Osteocyte (in vitro differentiated cells): Measurements from ENCODE around the gene LINGO3. TPM values are rescaled to one million over a fixed set of nuclear protein-coding genes. Genes with fewer than 3 reads are reported as not detected.

Experiments
- DNase-seq: peaks from one replicate; pipeline ENCODE4 v3.0.0; 2021; ENCODE audit warnings: mixed read lengths; ENCODE audit not compliant: unreplicated experiment; ENCODE audit errors: extremely low spot score
- H3K27ac Mint-ChIP-seq: one replicate; pipeline ENCODE4 v1.8.0; 2021; ENCODE audit warnings: mild to moderate bottlenecking, mixed read lengths; ENCODE audit not compliant: unreplicated experiment
- H3K27me3 Mint-ChIP-seq: one replicate; pipeline ENCODE4 v1.8.0; 2021; ENCODE audit warnings: mixed read lengths; ENCODE audit not compliant: unreplicated experiment
- H3K36me3 Mint-ChIP-seq: one replicate; pipeline ENCODE4 v1.8.0; 2021; ENCODE audit warnings: mixed read lengths; ENCODE audit not compliant: unreplicated experiment
- H3K4me1 Mint-ChIP-seq: one replicate; pipeline ENCODE4 v1.8.0; 2021; ENCODE audit warnings: mixed read lengths; ENCODE audit not compliant: unreplicated experiment
- H3K4me3 Mint-ChIP-seq: one replicate; pipeline ENCODE4 v1.8.0; 2021; ENCODE audit warnings: mild to moderate bottlenecking, moderate library complexity, mixed read lengths; ENCODE audit not compliant: unreplicated experiment
- H3K9me3 Mint-ChIP-seq: one replicate; pipeline ENCODE4 v1.8.0; 2021; ENCODE audit warnings: mixed read lengths; ENCODE audit not compliant: unreplicated experiment
- total RNA-seq: library from RNA; stranded (reverse); gene quantifications from 2 replicates; pipeline ENCODE4 v1.2.1, GENCODE V29; 2021
- TF ChIP-seq, protein P1 (sequence below): fragments of 200-600 bp; sonication (generic); IDR thresholded peaks from 2 replicates; pipeline ENCODE4 v1.5.0; 2021; ENCODE audit warnings: antibody characterized with exemption, mild to moderate bottlenecking, moderate library complexity

LINGO3 gene
- total RNA-seq, 1 donor from 2014 or later, result 0.54 TPM

DNA sequence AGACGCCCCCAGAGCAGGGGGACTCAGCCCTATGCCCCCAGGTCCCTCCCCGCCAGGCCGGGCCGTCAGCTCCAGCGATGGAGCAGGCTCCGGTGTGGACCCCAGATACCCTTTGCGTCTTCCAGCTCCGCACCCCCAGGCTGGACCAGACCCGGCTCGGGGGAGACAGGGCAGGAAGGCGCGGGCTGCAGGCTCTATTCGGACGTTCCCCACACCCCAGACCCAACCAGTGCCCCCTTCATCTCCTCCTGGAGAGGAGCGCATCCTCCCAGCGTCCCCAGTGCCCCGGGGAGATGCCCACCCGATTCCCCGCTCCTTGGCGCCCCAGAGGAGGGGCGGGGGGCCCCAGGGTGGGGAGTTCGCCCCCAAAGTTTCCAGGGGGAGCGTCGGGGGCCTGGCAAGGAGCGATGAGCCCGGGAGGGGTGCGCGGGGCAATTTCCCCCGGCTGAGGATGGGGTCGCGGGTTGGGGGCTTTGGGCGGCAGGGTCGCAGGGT, 389 bp downstream of the LINGO3 start:
- Mint-ChIP-seq H3K9me3 (no peaks in the 10 kb centered on the region), H3K4me1 (peaks cover 19% of the 10 kb centered on the region), H3K4me3 (no peak overlapping the region), H3K27ac (no peak overlapping the region), H3K36me3 (no peaks in the 10 kb centered on the region), H3K27me3 (peaks cover 9% of the 10 kb centered on the region)
- no peak for DNase-seq
- TF ChIP-seq, protein P1, sequence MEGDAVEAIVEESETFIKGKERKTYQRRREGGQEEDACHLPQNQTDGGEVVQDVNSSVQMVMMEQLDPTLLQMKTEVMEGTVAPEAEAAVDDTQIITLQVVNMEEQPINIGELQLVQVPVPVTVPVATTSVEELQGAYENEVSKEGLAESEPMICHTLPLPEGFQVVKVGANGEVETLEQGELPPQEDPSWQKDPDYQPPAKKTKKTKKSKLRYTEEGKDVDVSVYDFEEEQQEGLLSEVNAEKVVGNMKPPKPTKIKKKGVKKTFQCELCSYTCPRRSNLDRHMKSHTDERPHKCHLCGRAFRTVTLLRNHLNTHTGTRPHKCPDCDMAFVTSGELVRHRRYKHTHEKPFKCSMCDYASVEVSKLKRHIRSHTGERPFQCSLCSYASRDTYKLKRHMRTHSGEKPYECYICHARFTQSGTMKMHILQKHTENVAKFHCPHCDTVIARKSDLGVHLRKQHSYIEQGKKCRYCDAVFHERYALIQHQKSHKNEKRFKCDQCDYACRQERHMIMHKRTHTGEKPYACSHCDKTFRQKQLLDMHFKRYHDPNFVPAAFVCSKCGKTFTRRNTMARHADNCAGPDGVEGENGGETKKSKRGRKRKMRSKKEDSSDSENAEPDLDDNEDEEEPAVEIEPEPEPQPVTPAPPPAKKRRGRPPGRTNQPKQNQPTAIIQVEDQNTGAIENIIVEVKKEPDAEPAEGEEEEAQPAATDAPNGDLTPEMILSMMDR, result no peak

DNA sequence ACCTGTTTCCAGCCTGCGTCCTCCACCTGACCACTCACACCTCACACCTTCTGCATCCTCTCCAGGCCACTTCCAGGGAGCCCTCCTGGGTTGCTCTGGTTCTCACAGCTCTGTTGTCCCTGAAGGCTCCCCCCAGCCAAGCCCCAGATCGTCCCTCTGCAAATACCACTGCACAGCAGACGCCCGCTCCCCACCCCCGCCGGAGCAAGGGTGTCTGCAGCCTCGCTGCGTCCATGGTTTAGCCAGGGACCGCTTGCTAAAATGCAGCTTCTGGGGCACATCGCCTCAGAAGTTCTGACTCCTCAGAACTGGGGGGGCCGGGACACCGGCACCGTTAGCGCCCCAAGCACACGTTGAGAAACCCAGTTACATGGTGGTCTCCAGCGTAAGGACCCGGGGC, 983 bp downstream of the LINGO3 start:
- Mint-ChIP-seq H3K4me1 (peaks cover 19% of the 10 kb centered on the region), H3K36me3 (no peaks in the 10 kb centered on the region), H3K9me3 (no peaks in the 10 kb centered on the region), H3K27ac (no peak overlapping the region), H3K4me3 (no peak overlapping the region), H3K27me3 (peaks cover 9% of the 10 kb centered on the region)
- DNase-seq, result no peak
- TF ChIP-seq, protein P1, result no peak

DNA sequence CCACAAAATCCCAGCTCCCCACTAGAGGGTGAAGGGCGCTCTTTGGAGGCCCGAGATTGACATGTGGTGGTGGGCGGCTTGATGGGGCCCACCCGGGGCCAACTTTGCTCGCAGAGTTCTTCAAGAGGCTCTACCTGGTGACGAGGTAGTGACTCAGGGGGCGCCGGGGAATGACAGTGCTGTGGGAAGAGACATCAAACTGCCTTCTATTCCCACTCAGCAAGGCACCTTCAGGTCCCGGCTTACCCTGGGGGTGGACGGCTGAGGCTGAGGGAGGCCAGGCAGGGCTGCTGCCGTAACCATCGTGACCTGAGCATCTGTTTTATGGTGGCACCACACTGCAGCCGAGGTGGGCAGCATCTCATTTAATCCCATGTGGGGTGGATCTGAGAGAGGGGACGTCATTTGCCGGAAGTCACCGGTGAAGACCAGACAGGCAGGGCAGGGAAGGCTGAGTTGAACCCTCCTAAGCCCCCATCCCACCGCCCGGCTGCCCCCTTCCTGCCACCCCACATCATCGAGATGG, 1.6 kb downstream of the LINGO3 start:
- Mint-ChIP-seq H3K27me3 (peaks cover 9% of the 10 kb centered on the region), H3K9me3 (no peaks in the 10 kb centered on the region), H3K27ac (no peak overlapping the region)

GRCh38 chr19:2305452-2306280, 2.3 kb downstream of the LINGO3 start:
- Mint-ChIP-seq H3K9me3 (no peaks in the 10 kb centered on the region), H3K4me3 (no peak overlapping the region), H3K27me3 (peaks cover 9% of the 10 kb centered on the region), H3K27ac (no peak overlapping the region), H3K36me3 (no peaks in the 10 kb centered on the region), H3K4me1 (peaks cover 19% of the 10 kb centered on the region)
- TF ChIP-seq, protein P1, result no peak
- no peak for DNase-seq

More for the DNA sequence above, 1.6 kb downstream of the LINGO3 start:
- H3K36me3 Mint-ChIP-seq, result no peaks in the 10 kb centered on the region
- H3K4me1 Mint-ChIP-seq, result peaks cover 19% of the 10 kb centered on the region
- DNase-seq, result no peak
- TF ChIP-seq, protein P1, result no peak
- no peak overlapping the region for H3K4me3 Mint-ChIP-seq

DNA sequence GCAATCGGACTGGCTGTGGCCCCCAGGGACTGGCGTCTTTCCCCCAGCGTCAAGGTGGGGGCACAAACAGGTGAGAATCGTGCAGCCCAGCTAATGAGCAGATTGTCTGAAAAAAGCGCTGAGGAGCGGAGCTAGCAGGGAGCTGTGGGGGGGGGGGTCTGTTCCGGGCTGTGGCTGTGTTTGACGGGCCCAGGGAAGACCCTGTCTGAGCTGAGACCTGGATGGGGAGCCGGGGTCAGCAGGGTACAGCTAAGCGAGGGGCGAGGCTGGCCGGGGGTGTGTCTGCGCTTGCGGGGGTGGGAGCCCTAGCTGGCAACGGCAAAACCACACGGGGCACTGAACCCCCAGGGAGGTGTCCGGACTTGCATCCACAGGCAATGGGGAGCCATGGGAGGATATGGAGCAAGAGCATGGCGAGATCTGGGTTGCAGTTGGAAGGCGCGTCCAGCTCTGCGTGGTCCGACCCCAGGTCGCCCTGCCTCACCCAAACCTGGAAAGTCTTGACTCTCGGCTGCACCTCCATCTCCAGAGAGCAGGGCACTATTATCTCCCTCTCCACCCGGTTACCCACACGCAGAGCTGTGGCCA, 4.6 kb downstream of the LINGO3 start:
- H3K27me3 Mint-ChIP-seq, result peaks cover 5% of the 10 kb centered on the region
- H3K4me1 Mint-ChIP-seq, result peaks cover 7% of the 10 kb centered on the region
- no peaks in the 10 kb centered on the region for H3K9me3 Mint-ChIP-seq
- DNase-seq, result no peak
- no peak overlapping the region for H3K4me3 Mint-ChIP-seq
- no peaks in the 10 kb centered on the region for H3K36me3 Mint-ChIP-seq
- TF ChIP-seq, protein P1, result no peak
- no peak overlapping the region for H3K27ac Mint-ChIP-seq
